SK-N-SH treated with all-trans-retinoic acid at 6 μM for 48 hours (cell line): Measurements from ENCODE around the gene DCD.

Source experiments
- ATAC-seq: fragments of 200-7000 bp; cut with Tn5 transposase; 3 replicates; pipeline ENCODE4 v1.9.1; 2020; ENCODE audit warnings: mild to moderate bottlenecking, moderate library complexity
- ARNTL ChIP-seq: fragments of 450-650 bp; formaldehyde crosslinking; IDR thresholded peaks from 2 replicates; pipeline ENCODE4 v1.5.0; 2020; ENCODE audit warnings: low read depth, mild to moderate bottlenecking, moderate library complexity, borderline replicate concordance
- BACH2 ChIP-seq: fragments of 250-450 bp; sonication (Bioruptor Pico); IDR thresholded peaks from 2 replicates; pipeline ENCODE4 v1.9.0; 2021; ENCODE audit warnings: mild to moderate bottlenecking, borderline replicate concordance
- CSDC2 ChIP-seq: fragments of 250-450 bp; sonication (Bioruptor Pico); IDR thresholded peaks from 2 replicates; pipeline ENCODE4 v1.5.0; 2020; ENCODE audit warnings: mild to moderate bottlenecking, moderate library complexity
- ESRRG ChIP-seq: fragments of 250-450 bp; sonication (Bioruptor Pico); IDR thresholded peaks from 2 replicates; pipeline ENCODE4 v1.6.1; 2021; ENCODE audit warnings: mild to moderate bottlenecking
- ISL1 ChIP-seq: fragments of 250-450 bp; sonication (Bioruptor Pico); IDR thresholded peaks from 2 replicates; pipeline ENCODE4 v2.1.2; 2022; ENCODE audit warnings: mild to moderate bottlenecking, moderate library complexity
- OSR1 ChIP-seq: fragments of 250-450 bp; sonication (Bioruptor Pico); IDR thresholded peaks from 2 replicates; pipeline ENCODE4 v1.8.0; 2022; ENCODE audit warnings: moderate library complexity, mild to moderate bottlenecking, inconsistent platforms
- PPARA ChIP-seq: fragments of 250-450 bp; sonication (Bioruptor Pico); IDR thresholded peaks from 2 replicates; pipeline ENCODE4 v1.5.0; 2020; ENCODE audit warnings: mild to moderate bottlenecking, borderline replicate concordance
- RARB ChIP-seq: fragments of 250-450 bp; sonication (Bioruptor Pico); IDR thresholded peaks from 2 replicates; pipeline ENCODE4 v1.8.0; 2021; ENCODE audit warnings: mild to moderate bottlenecking, moderate library complexity
- SNAI2 ChIP-seq: fragments of 250-450 bp; sonication (Bioruptor Pico); IDR thresholded peaks from 2 replicates; pipeline ENCODE4 v1.5.0; 2020; ENCODE audit warnings: mild to moderate bottlenecking, moderate library complexity
- TCF4 ChIP-seq: fragments of 250-450 bp; sonication (Bioruptor Pico); IDR thresholded peaks from 2 replicates; pipeline ENCODE4 v1.8.0; 2021; ENCODE audit warnings: mild to moderate bottlenecking, moderate library complexity, borderline replicate concordance
- TOX ChIP-seq: fragments of 250-450 bp; sonication (Bioruptor Pico); IDR thresholded peaks from 2 replicates; pipeline ENCODE4 v1.8.0; 2021; ENCODE audit warnings: mild to moderate bottlenecking, moderate library complexity, borderline replicate concordance
- ZC3H10 ChIP-seq: fragments of 250-450 bp; sonication (Bioruptor Pico); IDR thresholded peaks from 2 replicates; pipeline ENCODE4 v1.5.1; 2021; ENCODE audit warnings: mild to moderate bottlenecking, moderate library complexity
- ZFP3 ChIP-seq: fragments of 250-450 bp; sonication (Bioruptor Pico); IDR thresholded peaks from 2 replicates; pipeline ENCODE4 v1.5.0; 2020; ENCODE audit warnings: mild to moderate bottlenecking, moderate library complexity
- ZFP30 ChIP-seq: fragments of 450-650 bp; formaldehyde crosslinking; IDR thresholded peaks from 2 replicates; pipeline ENCODE4 v1.5.0; 2022; ENCODE audit warnings: mild to moderate bottlenecking, moderate library complexity
- ZNF565 ChIP-seq: fragments of 450-650 bp; formaldehyde crosslinking; conservative IDR thresholded peaks from 2 replicates; pipeline ENCODE4 v1.5.0; 2020; ENCODE audit warnings: low read depth, mild to moderate bottlenecking, moderate library complexity
- ZNF70 ChIP-seq: fragments of 450-650 bp; formaldehyde crosslinking; IDR thresholded peaks from 2 replicates; pipeline ENCODE4 v1.5.0; 2020; ENCODE audit warnings: mild to moderate bottlenecking, moderate library complexity
- ZNF8 ChIP-seq: fragments of 450-650 bp; formaldehyde crosslinking; IDR thresholded peaks from 2 replicates; pipeline ENCODE4 v1.5.0; 2020; ENCODE audit warnings: mild to moderate bottlenecking, moderate library complexity
- TF ChIP-seq, protein P1 (sequence below): fragments of 250-450 bp; sonication (Bioruptor Pico); IDR thresholded peaks from 2 replicates; pipeline ENCODE4 v1.8.0; 2020; ENCODE audit warnings: mild to moderate bottlenecking, moderate library complexity, borderline replicate concordance
- TF ChIP-seq, protein P2 (sequence below): fragments of 250-450 bp; sonication (Bioruptor Pico); IDR thresholded peaks from 2 replicates; pipeline ENCODE4 v1.5.1; 2021; ENCODE audit warnings: mild to moderate bottlenecking, moderate library complexity
- TF ChIP-seq, protein P3 (sequence below): fragments of 250-450 bp; sonication (Bioruptor Pico); IDR thresholded peaks from 2 replicates; pipeline ENCODE4 v1.8.0; 2021; ENCODE audit warnings: low read depth, mild to moderate bottlenecking, moderate library complexity, borderline replicate concordance
- TF ChIP-seq, protein P4 (sequence below): fragments of 250-450 bp; sonication (Bioruptor Pico); IDR thresholded peaks from 2 replicates; pipeline ENCODE4 v1.5.1; 2020; ENCODE audit warnings: low read depth, mild to moderate bottlenecking, moderate library complexity
- TF ChIP-seq, protein P5 (sequence below): fragments of 250-450 bp; sonication (Bioruptor Pico); IDR thresholded peaks from 2 replicates; pipeline ENCODE4 v1.5.0; 2020; ENCODE audit warnings: mild to moderate bottlenecking, moderate library complexity

Gene DCD

DNA sequence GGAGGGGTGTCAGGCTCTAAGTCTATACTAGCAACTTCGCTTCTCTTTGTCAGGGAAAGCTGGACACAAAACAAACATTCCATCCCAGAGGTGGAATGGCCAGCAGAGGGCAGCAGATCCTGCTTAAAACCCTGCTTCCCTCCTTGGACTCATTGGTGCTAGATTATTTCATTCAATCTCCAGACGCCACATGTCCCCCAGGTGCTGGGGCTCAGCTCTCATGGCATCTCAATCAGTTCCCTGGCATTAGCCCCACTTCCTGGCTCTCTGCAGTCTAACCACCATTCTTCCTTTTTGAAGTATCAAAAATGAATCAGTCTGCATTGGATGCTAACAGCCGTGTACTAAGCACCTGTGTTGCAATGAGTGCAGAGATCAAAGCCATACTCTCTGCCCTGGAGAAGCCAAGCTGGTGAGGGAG lies 51.6 kb downstream of the DCD start:
- TF ChIP-seq ARNTL (no peak), ZNF70 (no peak), ZNF8 (CRISPR knock-in tag) (no peak), ESRRG (CRISPR knock-in tag) (no peak), ZC3H10 (CRISPR knock-in tag) (no peak), TCF4 (CRISPR knock-in tag) (no peak), OSR1 (no peak), ZFP30 (no peak), BACH2 (no peak), ZNF565 (CRISPR knock-in tag) (no peak), TOX (CRISPR knock-in tag) (no peak), SNAI2 (CRISPR knock-in tag) (no peak), ISL1 (CRISPR knock-in tag) (no peak), PPARA (no peak)
- TF ChIP-seq, protein P1, sequence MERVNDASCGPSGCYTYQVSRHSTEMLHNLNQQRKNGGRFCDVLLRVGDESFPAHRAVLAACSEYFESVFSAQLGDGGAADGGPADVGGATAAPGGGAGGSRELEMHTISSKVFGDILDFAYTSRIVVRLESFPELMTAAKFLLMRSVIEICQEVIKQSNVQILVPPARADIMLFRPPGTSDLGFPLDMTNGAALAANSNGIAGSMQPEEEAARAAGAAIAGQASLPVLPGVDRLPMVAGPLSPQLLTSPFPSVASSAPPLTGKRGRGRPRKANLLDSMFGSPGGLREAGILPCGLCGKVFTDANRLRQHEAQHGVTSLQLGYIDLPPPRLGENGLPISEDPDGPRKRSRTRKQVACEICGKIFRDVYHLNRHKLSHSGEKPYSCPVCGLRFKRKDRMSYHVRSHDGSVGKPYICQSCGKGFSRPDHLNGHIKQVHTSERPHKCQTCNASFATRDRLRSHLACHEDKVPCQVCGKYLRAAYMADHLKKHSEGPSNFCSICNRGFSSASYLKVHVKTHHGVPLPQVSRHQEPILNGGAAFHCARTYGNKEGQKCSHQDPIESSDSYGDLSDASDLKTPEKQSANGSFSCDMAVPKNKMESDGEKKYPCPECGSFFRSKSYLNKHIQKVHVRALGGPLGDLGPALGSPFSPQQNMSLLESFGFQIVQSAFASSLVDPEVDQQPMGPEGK (CRISPR knock-in tag): no peak
- TF ChIP-seq, protein P2, sequence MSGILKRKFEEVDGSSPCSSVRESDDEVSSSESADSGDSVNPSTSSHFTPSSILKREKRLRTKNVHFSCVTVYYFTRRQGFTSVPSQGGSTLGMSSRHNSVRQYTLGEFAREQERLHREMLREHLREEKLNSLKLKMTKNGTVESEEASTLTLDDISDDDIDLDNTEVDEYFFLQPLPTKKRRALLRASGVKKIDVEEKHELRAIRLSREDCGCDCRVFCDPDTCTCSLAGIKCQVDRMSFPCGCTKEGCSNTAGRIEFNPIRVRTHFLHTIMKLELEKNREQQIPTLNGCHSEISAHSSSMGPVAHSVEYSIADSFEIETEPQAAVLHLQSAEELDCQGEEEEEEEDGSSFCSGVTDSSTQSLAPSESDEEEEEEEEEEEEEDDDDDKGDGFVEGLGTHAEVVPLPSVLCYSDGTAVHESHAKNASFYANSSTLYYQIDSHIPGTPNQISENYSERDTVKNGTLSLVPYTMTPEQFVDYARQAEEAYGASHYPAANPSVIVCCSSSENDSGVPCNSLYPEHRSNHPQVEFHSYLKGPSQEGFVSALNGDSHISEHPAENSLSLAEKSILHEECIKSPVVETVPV (CRISPR knock-in tag): no peak
- TF ChIP-seq, protein P3, sequence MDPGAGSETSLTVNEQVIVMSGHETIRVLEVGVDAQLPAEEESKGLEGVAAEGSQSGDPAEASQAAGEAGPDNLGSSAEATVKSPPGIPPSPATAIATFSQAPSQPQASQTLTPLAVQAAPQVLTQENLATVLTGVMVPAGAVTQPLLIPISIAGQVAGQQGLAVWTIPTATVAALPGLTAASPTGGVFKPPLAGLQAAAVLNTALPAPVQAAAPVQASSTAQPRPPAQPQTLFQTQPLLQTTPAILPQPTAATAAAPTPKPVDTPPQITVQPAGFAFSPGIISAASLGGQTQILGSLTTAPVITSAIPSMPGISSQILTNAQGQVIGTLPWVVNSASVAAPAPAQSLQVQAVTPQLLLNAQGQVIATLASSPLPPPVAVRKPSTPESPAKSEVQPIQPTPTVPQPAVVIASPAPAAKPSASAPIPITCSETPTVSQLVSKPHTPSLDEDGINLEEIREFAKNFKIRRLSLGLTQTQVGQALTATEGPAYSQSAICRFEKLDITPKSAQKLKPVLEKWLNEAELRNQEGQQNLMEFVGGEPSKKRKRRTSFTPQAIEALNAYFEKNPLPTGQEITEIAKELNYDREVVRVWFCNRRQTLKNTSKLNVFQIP: no peak
- ATAC-seq: peak; percentile 93

DNA sequence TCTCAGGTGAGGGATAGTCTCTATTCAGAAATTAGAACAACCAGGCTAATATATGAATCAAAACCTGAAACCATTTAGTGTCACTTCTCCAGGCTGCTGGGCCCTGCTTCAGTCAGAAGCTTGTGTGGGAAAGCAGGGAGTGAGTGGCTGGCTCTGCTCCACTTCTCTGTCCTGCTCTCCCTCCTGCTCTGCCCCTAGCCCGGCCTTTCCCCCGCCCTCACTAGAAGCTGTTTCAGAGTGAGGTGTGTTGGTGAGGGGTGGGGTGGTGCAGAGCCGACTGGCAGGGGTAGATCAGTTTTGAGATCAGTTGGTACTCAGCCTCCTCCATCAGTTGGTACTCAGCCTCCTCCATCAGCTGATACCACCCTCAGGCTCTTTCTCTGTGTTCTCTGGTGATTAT lies 52.7 kb downstream of the DCD start:
- no peak for ATAC-seq
- TF ChIP-seq ESRRG (CRISPR knock-in tag) (no peak), TCF4 (CRISPR knock-in tag) (no peak), CSDC2 (CRISPR knock-in tag) (no peak), OSR1 (no peak), ZNF8 (CRISPR knock-in tag) (no peak), ZFP30 (no peak), ZC3H10 (CRISPR knock-in tag) (no peak), SNAI2 (CRISPR knock-in tag) (no peak), PPARA (no peak), ZFP3 (CRISPR knock-in tag) (no peak), ARNTL (no peak), RARB (CRISPR knock-in tag) (no peak)
- TF ChIP-seq, protein P4, sequence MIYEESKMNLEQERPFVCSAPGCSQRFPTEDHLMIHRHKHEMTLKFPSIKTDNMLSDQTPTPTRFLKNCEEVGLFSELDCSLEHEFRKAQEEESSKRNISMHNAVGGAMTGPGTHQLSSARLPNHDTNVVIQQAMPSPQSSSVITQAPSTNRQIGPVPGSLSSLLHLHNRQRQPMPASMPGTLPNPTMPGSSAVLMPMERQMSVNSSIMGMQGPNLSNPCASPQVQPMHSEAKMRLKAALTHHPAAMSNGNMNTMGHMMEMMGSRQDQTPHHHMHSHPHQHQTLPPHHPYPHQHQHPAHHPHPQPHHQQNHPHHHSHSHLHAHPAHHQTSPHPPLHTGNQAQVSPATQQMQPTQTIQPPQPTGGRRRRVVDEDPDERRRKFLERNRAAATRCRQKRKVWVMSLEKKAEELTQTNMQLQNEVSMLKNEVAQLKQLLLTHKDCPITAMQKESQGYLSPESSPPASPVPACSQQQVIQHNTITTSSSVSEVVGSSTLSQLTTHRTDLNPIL: no peak
- TF ChIP-seq, protein P5, sequence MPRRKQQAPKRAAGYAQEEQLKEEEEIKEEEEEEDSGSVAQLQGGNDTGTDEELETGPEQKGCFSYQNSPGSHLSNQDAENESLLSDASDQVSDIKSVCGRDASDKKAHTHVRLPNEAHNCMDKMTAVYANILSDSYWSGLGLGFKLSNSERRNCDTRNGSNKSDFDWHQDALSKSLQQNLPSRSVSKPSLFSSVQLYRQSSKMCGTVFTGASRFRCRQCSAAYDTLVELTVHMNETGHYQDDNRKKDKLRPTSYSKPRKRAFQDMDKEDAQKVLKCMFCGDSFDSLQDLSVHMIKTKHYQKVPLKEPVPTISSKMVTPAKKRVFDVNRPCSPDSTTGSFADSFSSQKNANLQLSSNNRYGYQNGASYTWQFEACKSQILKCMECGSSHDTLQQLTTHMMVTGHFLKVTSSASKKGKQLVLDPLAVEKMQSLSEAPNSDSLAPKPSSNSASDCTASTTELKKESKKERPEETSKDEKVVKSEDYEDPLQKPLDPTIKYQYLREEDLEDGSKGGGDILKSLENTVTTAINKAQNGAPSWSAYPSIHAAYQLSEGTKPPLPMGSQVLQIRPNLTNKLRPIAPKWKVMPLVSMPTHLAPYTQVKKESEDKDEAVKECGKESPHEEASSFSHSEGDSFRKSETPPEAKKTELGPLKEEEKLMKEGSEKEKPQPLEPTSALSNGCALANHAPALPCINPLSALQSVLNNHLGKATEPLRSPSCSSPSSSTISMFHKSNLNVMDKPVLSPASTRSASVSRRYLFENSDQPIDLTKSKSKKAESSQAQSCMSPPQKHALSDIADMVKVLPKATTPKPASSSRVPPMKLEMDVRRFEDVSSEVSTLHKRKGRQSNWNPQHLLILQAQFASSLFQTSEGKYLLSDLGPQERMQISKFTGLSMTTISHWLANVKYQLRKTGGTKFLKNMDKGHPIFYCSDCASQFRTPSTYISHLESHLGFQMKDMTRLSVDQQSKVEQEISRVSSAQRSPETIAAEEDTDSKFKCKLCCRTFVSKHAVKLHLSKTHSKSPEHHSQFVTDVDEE (CRISPR knock-in tag): no peak
- TF ChIP-seq, protein P3: no peak
- TF ChIP-seq, protein P1 (CRISPR knock-in tag): no peak
